VCaP (cell line): ENCODE measurements around the gene SORL1.
A peak's percentile ranks its signal among the peaks of the same experiment; 100 is the strongest.

Experiments used
- H3K27ac ChIP-seq: fragments of 450-650 bp; 2 replicates; pipeline ENCODE4 v1.5.1; 2017
- CTCF ChIP-seq: fragments of 450-650 bp; conservative IDR thresholded peaks from 2 replicates; pipeline ENCODE4 v1.5.1; 2017; ENCODE audit warnings: mild to moderate bottlenecking, moderate library complexity

SORL1 gene

DNA sequence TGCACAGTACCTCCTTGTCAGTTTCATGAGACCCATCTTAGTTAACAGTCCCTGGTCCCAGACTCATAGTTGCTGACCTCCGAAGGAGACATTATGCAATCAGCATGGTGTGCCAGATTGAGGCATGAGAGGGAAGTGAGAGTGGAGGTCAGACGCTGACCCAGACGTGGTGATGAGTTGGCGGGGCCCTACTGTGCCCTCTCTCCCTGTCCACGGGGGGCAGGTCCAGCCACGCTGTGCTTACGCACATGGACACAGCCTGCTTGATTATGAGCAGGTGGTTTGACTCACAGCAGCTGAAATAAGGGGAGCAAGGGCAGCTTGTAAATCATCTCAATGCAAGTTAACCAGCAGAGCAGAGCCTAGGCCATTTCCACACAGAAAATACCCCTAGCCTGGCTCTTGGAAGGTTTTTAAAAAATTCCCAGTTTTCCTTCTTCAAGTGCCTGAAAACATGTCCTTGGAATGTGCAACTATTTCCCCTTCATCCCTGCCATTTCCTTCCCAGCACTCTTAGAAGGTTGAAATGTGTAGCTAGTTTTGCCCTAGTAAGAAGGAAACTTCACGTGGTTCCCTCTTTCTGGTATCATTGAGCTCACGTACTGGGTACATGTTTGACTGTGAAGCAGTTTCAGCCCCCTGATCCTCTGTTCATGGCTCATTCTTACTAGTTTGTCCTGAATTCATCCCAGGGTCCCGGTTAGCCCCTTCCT lies 123.3 kb downstream of the SORL1 start:
- TF ChIP-seq CTCF = no peak
- no peak overlapping the region for H3K27ac ChIP-seq

DNA sequence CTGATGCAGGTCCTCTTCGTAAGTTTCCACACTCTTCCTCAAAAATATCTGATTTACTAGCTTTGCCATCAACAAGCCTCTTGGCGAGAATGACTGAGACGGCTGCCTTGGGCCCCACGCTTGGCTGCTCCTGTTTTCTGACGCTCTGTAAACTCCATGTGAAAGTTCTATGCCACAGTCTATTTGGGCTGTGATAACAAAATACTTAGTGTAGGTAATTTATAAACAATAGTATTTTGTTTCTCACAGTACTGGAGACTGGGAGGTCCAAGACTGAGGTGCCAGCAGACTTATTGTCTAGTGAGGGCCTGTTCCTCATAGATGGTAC lies 123.8 kb downstream of the SORL1 start:
- H3K27ac ChIP-seq = no peak overlapping the region
- TF ChIP-seq CTCF = no peak

DNA sequence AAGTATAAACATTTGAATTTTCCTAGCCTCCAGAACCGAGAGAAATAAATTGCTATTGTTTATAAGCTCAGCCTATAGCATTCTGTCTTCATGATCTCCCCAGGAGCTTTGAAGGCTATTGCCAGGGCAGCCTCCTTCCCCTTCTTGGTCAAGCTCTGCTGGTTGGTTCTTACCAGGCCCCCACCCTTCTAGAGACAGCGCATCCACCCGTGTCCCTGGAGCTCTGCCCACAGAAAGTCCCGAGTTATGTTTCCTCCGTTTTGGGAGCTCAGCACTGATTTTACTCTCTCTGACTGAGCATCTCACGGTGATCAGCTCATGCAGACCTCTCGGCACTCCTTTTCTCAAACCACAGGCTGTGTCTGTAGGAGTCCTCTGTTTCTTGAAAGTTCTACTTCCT lies 124.4 kb downstream of the SORL1 start:
- TF ChIP-seq CTCF = no peak
- no peak overlapping the region for H3K27ac ChIP-seq

GRCh38 chr11:121577106-121577848 lies 125.2 kb downstream of the SORL1 start:
- no peak overlapping the region for H3K27ac ChIP-seq
- no peak for TF ChIP-seq CTCF

DNA sequence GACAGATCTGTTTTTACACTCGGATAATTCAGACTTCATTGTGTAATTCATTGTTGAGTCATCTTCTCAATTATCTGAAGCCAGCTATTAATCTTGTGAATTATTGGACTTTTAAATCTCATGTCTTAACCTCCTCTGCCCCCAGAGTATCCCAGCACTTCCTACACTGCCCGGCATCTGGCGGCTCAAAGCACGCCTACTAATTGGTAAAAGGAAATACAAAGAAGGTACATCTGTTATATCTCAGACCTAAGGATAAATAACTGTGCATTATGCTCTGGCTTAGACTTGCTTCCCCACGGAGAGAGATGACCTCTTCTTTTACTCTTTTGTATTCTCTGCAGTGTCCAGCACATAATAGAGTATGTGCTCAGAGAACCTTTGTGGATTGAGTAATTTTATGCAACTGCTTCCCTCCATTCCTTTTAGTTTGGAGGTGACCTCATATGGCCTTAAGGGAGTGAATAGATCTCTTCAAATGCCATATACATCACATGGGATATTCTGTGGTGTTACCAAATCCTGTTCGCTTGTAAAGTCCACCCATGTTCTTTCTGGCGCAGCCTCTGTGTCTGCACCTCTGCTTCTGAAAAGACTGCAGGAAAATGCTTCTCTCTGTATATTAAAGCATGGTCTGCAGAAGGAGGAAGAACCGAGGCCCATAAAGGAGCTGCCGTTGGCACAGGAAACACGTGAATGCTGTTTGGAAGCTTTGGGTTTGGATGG lies 126.3 kb downstream of the SORL1 start:
- peak overlapping the region; percentile 32; the same call in 1 of the 2 replicates for H3K27ac ChIP-seq
- TF ChIP-seq CTCF = no peak

GRCh38 chr11:121580154-121580553 lies 128.0 kb downstream of the SORL1 start:
- no peak for TF ChIP-seq CTCF

DNA sequence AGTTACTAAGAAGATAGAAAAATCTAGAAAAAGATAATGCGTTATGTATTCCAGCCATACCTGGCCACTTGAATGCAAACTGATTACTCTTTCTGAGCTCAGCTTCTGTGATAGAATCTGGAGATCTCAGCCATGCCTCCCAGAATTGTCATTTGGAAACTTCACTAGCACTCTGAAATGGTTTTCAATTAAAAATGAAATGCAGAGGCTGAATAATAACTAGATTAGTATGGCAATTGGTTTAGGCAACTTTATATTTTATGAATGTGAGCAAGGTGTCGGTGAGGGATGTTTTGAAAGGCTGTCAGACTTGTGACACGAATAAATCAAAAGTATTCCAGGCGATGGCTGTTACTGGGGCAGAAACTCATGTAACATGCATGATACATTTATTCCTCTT lies 129.5 kb downstream of the SORL1 start:
- 0 out of 2 replicates have a peak overlapping the region, but pooled peaks have one; percentile 2 for H3K27ac ChIP-seq
- no peak for TF ChIP-seq CTCF

More at GRCh38 chr11:121580154-121580553, 128.0 kb downstream of the SORL1 start:
- no peak overlapping the region for H3K27ac ChIP-seq
